Tibial artery (tissue), 4 donors: Measurements from ENCODE around the gene VGLL3.
A peak's percentile ranks its signal among the peaks of the same experiment; 100 is the strongest.

Experiments
- DNase-seq, 2 donors: peaks; one replicate each; pipeline ENCODE4 v3.0.0-alpha.2; 2019
- H3K27ac ChIP-seq, 2 donors: fragments of 200-600 bp; sonication (generic) in 1 of 2; 1 replicate in 1 of 2; 2 replicates in 1 of 2; pipeline ENCODE4 v1.5.1; 2018 to 2019; ENCODE audit warnings: mild to moderate bottlenecking in 1 of 2
- H3K27me3 ChIP-seq, 2 donors: fragments of 200-600 bp; sonication (generic) in 1 of 2; one replicate each; pipeline versions ENCODE4 v1.5.1 to v1.6.0; 2016 to 2019
- H3K36me3 ChIP-seq, 3 donors: fragments of 200-600 bp; sonication (generic) in 2 of 3; one replicate each; pipeline ENCODE4 v1.5.1; 2016 to 2019; ENCODE audit warnings: mild to moderate bottlenecking in 2 of 3
- H3K4me1 ChIP-seq, 4 donors: fragments of 200-600 bp; sonication (generic) in 2 of 4; 1 replicate in 3 of 4; 2 replicates in 1 of 4; pipeline ENCODE4 v1.5.1; 2016 to 2019
- H3K4me3 ChIP-seq, 2 donors: fragments of 200-600 bp; sonication (generic) in 1 of 2; 1 replicate in 1 of 2; 2 replicates in 1 of 2; pipeline ENCODE4 v1.5.1; 2018 to 2019; ENCODE audit warnings: mild to moderate bottlenecking in 2 of 2
- H3K9me3 ChIP-seq, 3 donors: fragments of 200-600 bp; sonication (generic) in 1 of 3; one replicate each; pipeline ENCODE4 v1.5.1; 2016 to 2019
- intact Hi-C: fragments of 100-400 bp; cut with DNase I; formaldehyde crosslinking; loops from one replicate; pipeline ENCODE4 v1.15.0; 2023; ENCODE audit warnings: low total_unique reads
- TF ChIP-seq, protein P1 (sequence below), 2 experiments: fragments of 200-600 bp in 1 of 2; fragments of 450-650 bp in 1 of 2; IDR thresholded peaks; one replicate each; pipeline ENCODE4 v1.5.1; 2017 to 2019; ENCODE audit warnings: antibody characterized with exemption in 2 of 2, mild to moderate bottlenecking in 1 of 2, moderate library complexity in 1 of 2

The VGLL3 gene

GRCh38 chr3:86937306-86937791 is 53.6 kb downstream of the VGLL3 start:
- DNase-seq, result peak in 1 of 2 donors; percentile 69

GRCh38 chr3:86934851-86935250 is 56.1 kb downstream of the VGLL3 start:
- H3K4me1 ChIP-seq, result peaks cover 0 to 42% (median 10%) of the 10 kb centered on the region in 4 donors
- H3K9me3 ChIP-seq, result no peaks in the 10 kb centered on the region
- H3K4me3 ChIP-seq, result no peak overlapping the region
- no peak overlapping the region for H3K27ac ChIP-seq
- intact Hi-C loops, result no loop called here
- no peak for DNase-seq
- no peaks in the 10 kb centered on the region for H3K36me3 ChIP-seq
- TF ChIP-seq, protein P1, sequence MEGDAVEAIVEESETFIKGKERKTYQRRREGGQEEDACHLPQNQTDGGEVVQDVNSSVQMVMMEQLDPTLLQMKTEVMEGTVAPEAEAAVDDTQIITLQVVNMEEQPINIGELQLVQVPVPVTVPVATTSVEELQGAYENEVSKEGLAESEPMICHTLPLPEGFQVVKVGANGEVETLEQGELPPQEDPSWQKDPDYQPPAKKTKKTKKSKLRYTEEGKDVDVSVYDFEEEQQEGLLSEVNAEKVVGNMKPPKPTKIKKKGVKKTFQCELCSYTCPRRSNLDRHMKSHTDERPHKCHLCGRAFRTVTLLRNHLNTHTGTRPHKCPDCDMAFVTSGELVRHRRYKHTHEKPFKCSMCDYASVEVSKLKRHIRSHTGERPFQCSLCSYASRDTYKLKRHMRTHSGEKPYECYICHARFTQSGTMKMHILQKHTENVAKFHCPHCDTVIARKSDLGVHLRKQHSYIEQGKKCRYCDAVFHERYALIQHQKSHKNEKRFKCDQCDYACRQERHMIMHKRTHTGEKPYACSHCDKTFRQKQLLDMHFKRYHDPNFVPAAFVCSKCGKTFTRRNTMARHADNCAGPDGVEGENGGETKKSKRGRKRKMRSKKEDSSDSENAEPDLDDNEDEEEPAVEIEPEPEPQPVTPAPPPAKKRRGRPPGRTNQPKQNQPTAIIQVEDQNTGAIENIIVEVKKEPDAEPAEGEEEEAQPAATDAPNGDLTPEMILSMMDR (IDR thresholded peaks at IDR 0.05), result no peak
- H3K27me3 ChIP-seq, result no peaks in the 10 kb centered on the region

More at GRCh38 chr3:86937306-86937791, 53.6 kb downstream of the VGLL3 start:
- TF ChIP-seq, protein P1 (IDR thresholded peaks at IDR 0.05), result no peak
- Histone ChIP-seq H3K36me3 (no peaks in the 10 kb centered on the region), H3K4me1 (peaks cover 0 to 39% (median 10%) of the 10 kb centered on the region in 4 donors), H3K4me3 (peak overlapping the region in 1 of 2 donors; percentile 5), H3K27ac (peak overlapping the region; percentile 48 to 56), H3K27me3 (no peaks in the 10 kb centered on the region), H3K9me3 (no peaks in the 10 kb centered on the region)
- intact Hi-C loops, result no loop called here

GRCh38 chr3:86930831-86931230 is 60.1 kb downstream of the VGLL3 start:
- no peak for DNase-seq
- Histone ChIP-seq H3K4me3 (no peak overlapping the region), H3K4me1 (peaks cover 0 to 8% (median 0%) of the 10 kb centered on the region in 4 donors), H3K9me3 (no peaks in the 10 kb centered on the region), H3K27ac (no peak overlapping the region), H3K36me3 (no peaks in the 10 kb centered on the region), H3K27me3 (no peaks in the 10 kb centered on the region)
- intact Hi-C loops, result no loop called here
- TF ChIP-seq, protein P1 (IDR thresholded peaks at IDR 0.05), result no peak

- no peaks in the 10 kb centered on the region for H3K36me3 ChIP-seq
- no peak overlapping the region for H3K27ac ChIP-seq
- intact Hi-C loops, result no loop called here
- H3K27me3 ChIP-seq, result no peaks in the 10 kb centered on the region
- H3K4me1 ChIP-seq, result peaks cover 0 to 8% (median 0%) of the 10 kb centered on the region in 4 donors
- no peak for DNase-seq
- TF ChIP-seq, protein P1 (IDR thresholded peaks at IDR 0.05), result no peak
- no peak overlapping the region for H3K4me3 ChIP-seq
- no peaks in the 10 kb centered on the region for H3K9me3 ChIP-seq
These were observed 60.8 kb downstream of the VGLL3 start for GRCh38 chr3:86930181-86930580.

DNA sequence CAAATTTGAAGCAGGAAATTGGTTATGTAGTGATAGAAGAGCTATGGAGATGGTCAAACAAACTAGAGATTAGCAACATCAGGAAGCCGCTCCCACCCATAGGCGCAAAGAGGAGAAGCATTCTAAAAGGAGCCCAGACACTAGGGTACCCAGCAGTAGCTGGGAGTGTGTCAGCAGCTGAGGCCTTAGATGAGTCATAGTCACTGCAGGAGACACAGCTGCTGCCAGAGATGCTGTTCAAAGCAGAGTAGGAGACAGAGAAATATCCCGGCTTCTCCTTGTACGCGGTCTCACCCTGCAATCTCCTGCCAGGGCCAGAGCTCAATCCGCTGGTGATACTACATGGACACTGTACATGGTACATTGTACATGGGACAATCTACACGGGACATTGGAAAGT is 61.9 kb downstream of the VGLL3 start:
- Histone ChIP-seq H3K4me3 (no peak overlapping the region), H3K27me3 (no peaks in the 10 kb centered on the region), H3K9me3 (no peaks in the 10 kb centered on the region), H3K27ac (no peak overlapping the region), H3K36me3 (no peaks in the 10 kb centered on the region), H3K4me1 (peaks cover 0 to 8% (median 0%) of the 10 kb centered on the region in 4 donors)
- TF ChIP-seq, protein P1 (IDR thresholded peaks at IDR 0.05), result no peak
- no peak for DNase-seq
- intact Hi-C loops, result no loop called here

- TF ChIP-seq, protein P1 (IDR thresholded peaks at IDR 0.05), result no peak
- Histone ChIP-seq H3K27ac (no peak overlapping the region), H3K36me3 (no peaks in the 10 kb centered on the region), H3K4me3 (no peak overlapping the region), H3K4me1 (no peaks in the 10 kb centered on the region), H3K9me3 (no peaks in the 10 kb centered on the region), H3K27me3 (no peaks in the 10 kb centered on the region)
- intact Hi-C loops, result no loop called here
- DNase-seq, result no peak
These were observed 67.9 kb downstream of the VGLL3 start for GRCh38 chr3:86923071-86923491.
